LNCaP clone FGC (cell line): Measurements from ENCODE around the gene DAB2.

Source experiments
- DNase-seq: peaks from one replicate; pipeline ENCODE4 v3.0.0-alpha.2; 2011; ENCODE audit warnings: low read depth
- H3K4me3 ChIP-seq: 2 replicates; pipeline ENCODE4 v1.5.1; 2011; ENCODE audit warnings: mild to moderate bottlenecking, low read depth, low read length, control low read depth
- CTCF ChIP-seq: IDR thresholded peaks from 2 replicates; pipeline ENCODE4 v1.5.1; 2012; ENCODE audit warnings: mild to moderate bottlenecking; ENCODE audit not compliant: control insufficient read depth, insufficient read depth; ENCODE audit errors: extremely low read depth

DAB2 gene

GRCh38 chr5:39370555-39371366 is 54.0 kb downstream of the DAB2 start:
- DNase-seq = peak; percentile 85
- H3K4me3 ChIP-seq = no peak overlapping the region
- TF ChIP-seq CTCF = no peak

- no peak for DNase-seq
- TF ChIP-seq CTCF = no peak
- no peak overlapping the region for H3K4me3 ChIP-seq
Measured at GRCh38 chr5:39369123-39369815, 55.5 kb downstream of the DAB2 start.

GRCh38 chr5:39368116-39368515 is 56.7 kb downstream of the DAB2 start:
- TF ChIP-seq CTCF = no peak
- no peak overlapping the region for H3K4me3 ChIP-seq
- DNase-seq = no peak

GRCh38 chr5:39367711-39368110 is 57.1 kb downstream of the DAB2 start:
- no peak for DNase-seq
- TF ChIP-seq CTCF = no peak
- no peak overlapping the region for H3K4me3 ChIP-seq

GRCh38 chr5:39364367-39364766 is 60.4 kb downstream of the DAB2 start, which contains the start of gene C9:
Gene C9, minus strand, starts transcription at chr5:39364495. Its CDS starts 31 bp downstream, at chr5:39364464.
- no peak within 1 kb of the TSS for H3K4me3 ChIP-seq
- DNase-seq = no peak
- no peak for TF ChIP-seq CTCF

- H3K4me3 ChIP-seq = no peak overlapping the region
- no peak for TF ChIP-seq CTCF
- no peak for DNase-seq
Measured at GRCh38 chr5:39363217-39363616, 61.6 kb downstream of the DAB2 start.
